HG03060 (cell line): Measurements from ENCODE around the gene DGKQ.
"Not testable (repeated sequence)": the region's sequence is repeated elsewhere in the genome, so short reads cannot be mapped to it uniquely, and the experiment has no call there.

Experiments used
- ATAC-seq: cut with Tn5 transposase; IDR thresholded peaks from one replicate; pipeline ENCODE4 v1.9.1; 2021; ENCODE audit warnings: low read depth, moderate number of reproducible peaks; ENCODE audit not compliant: unreplicated experiment

The DGKQ gene

DNA sequence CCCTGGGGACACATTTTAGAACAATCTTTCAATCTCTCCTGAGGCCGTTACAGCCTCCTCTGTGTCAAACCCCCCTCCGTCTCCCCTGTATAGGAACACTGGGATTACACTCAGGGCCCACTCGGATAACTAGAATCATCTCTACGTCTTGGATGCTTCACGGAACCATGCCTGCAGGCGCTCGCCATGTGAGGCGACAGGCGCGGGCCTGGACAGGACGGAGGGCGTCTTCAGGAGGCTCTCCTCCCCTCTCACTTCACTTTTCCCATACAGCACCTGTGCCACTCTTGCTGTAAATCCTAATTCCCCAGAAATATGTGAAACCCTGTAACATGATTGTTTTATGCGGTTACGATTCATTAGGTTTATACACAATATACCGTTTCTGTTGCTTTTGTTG is 9.4 kb upstream of the DGKQ start:
- no peak for ATAC-seq

GRCh38 chr4:982291-982690 is 8.9 kb upstream of the DGKQ start:
- ATAC-seq, result no peak

DNA sequence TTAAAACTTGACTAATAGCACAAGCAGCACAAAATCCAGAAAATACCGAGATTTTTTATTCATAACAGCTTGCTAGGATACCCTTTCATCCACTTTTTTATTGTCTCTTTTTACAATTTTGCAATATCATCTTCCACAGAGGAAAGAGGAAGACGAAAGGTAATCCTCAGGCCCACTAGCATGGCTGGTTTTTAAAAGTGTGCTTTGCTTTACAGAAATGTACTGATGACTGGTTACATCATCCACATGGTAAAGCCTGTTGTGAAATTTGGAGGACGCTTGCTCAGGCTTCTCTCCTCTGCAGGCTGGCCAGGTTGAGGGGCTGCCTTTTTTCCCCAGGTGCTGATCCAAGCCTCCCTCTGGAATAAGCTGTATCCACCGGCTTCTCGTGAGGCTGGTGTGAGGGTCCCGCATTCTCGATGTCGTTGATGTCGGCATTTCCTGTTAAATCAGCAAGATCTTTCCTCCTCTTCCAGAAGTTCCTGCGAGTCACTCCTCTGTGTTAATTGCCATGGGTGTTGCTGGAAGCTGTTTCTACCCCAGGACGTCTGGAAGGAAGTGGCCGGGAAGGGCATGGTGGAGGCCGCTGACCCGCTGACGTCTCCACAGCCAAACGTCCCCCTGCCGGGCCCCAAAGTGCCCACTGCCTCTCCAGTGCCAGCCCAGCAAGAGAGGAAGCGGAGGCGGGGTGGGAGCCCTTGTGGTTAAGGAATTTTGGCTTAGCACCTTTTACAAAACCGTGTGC is 5.8 kb upstream of the DGKQ start:
- no peak for ATAC-seq

- not testable (repeated sequence) for ATAC-seq
These were observed 2.6 kb upstream of the DGKQ start for GRCh38 chr4:976016-976415.

- ATAC-seq, result no peak
These were observed 1.3 kb upstream of the DGKQ start for GRCh38 chr4:974668-975067.

DNA sequence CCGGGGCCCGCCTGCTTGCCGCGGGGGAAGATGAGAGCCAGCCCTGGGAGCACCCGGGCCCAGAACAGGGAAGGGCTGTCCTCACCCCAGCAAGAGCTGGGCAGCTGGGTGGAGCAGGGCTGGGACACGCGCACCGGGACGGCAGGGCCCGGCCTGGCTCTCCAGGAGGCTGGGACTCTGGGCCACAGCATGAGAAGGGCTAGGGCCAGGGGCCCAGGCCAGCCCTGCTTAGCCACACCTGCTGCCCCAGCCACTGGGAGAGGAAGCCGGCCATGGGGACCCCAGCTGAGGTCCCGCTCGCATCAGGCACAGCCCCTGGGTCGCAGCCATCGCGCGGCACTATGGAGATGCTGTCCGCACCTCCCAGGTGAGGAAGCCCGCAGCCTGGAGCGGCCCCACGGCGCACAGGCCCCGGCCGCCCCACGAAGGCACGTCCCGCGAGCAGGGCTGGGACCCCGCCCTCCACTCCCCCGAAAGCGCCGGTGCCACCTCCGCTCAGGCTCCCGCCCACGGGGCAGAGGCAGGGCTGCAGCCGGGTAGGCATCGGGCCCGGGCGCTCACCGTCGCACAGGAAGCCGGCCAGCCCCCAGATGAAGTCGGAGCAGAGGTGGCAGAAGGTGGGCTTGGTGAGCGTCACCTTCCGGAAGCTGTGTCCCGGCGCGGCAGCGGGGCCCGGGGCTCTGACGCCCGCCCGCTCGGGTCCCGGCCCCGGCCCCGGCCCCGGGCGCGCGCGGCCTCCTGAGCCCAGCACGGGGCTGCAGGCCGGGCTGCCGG is 531 bp downstream of the DGKQ start:
- ATAC-seq, result no peak

- ATAC-seq, result no peak
These were observed 1.5 kb downstream of the DGKQ start for GRCh38 chr4:971666-972500.

DNA sequence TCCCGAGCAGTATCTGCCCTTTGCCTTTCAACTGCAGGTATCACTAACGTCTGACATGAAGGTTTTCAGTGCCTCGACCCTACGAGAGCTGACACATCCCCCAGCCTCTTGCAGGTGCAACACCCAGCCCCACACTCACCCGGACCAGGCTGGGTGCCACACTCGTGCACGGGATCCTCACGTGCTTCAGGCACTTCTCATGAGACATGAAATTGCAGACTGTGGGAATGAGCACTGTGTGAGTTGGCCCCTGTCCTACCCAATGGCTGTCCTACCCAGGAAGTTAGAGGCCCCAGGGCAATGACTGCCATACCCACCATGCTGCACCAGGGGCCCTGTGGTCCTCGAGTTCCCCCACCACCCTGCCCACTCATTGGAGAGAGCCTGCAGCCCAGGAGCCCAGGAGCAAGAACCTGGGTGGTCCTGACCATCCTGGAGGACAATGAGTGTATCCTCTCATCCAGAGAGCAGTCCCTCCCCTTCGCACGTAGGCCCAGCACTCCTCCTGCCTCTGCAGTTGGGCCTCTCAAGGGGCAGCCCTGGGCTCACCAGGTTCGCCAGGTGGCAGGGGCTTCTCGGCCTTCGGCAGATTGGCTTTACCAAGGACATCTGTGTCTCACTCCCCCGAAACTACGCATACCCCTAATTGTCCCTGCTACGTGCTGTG is 2.4 kb downstream of the DGKQ start:
- no peak for ATAC-seq

DNA sequence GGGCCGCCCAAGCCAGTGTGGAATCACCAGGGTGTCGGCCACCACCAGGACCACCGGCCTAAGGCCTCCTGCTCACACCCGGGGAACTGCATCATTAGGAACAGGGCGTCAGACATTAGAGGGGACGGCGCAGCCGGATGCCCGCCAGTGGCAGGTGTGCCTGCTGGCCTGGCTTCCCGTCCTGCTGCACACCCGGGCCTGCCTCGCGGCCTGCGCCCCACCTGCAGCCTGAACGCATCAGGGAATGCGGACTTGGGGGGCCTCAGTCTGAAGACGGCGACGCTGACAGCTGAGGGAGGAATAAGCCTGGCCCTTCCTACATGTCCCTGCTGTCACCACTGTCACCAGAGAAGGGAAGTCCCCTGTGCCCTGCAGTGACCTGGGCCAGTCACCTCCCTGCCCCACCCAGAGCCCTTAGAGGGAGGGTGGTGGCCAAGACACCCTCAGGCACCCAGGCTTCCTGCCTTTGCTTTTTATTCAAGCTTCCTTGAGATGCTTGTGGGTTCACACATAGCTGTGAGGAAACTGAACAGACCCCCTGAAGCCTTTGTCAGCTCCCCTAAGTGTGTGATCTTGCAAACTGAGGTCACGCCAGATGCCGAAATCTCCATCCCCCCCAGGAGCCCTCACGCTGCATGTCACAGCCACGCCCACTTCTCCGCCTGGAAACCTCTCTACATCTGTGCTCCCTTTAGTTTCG is 3.2 kb downstream of the DGKQ start:
- ATAC-seq, result no peak

GRCh38 chr4:968621-969394 is 4.6 kb downstream of the DGKQ start:
- no peak for ATAC-seq

- ATAC-seq, result no peak
These were observed 5.1 kb downstream of the DGKQ start for GRCh38 chr4:968221-968620.

GRCh38 chr4:967113-968104 is 6.0 kb downstream of the DGKQ start:
- ATAC-seq, result no peak

- ATAC-seq, result no peak
These were observed 6.9 kb downstream of the DGKQ start for GRCh38 chr4:966266-967112.

DNA sequence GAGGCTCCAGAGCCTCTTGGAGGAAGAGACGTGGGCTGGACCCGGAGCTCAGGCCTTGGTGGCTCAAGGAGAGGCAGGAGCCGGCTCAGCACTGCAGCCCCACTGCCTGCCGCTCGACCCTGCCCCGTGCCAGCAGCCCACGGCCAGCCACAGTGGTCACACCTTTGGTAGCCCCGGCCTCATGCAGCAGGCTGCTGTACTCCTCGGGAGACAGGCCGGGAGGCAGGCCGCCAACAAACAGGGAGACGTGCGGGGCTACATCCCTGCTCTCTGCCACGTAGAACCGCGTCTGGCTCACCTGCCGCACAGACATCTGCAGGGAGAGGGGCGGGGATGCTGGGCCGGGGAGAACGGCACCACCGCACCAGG is 7.6 kb downstream of the DGKQ start:
- no peak for ATAC-seq

GRCh38 chr4:965048-965765 is 8.2 kb downstream of the DGKQ start:
- no peak for ATAC-seq

GRCh38 chr4:964346-965025 is 8.9 kb downstream of the DGKQ start:
- ATAC-seq, result no peak
